ENCODE results near the gene IFT172.
"Not testable (repeated sequence)": the region's sequence is repeated elsewhere in the genome, so short reads cannot be mapped to it uniquely, and the experiment has no call there.

Gene IFT172

GRCh38 chr2:27489498-27490397 lies at the start of gene IFT172:
Gene IFT172 (minus strand): TSS chr2:27489743. CDS start chr2:27489653, 90 bp downstream.
- Histone ChIP-seq H3K79me2 (ENCODE audit: low read length) (no peaks in the 10 kb centered on the region), H2AFZ (ENCODE audit: low read depth, low read length) (peak within 1 kb of the TSS; percentile 92), H3K36me3 (replicated peaks; ENCODE audit: low read depth, low read length) (no peaks in the 10 kb centered on the region), H3K9me3 (ENCODE audit: insufficient read depth, low read length) (no peaks in the 10 kb centered on the region), H3K4me2 (ENCODE audit: low read length) (peak within 1 kb of the TSS; percentile 63), H3K4me3 (ENCODE audit: low read length) (peak within 1 kb of the TSS; percentile 91), H3K4me1 (ENCODE audit: low read length) (peaks cover 10% of the 10 kb centered on the region), H3K27me3 (ENCODE audit: low read depth, low read length) (no peaks in the 10 kb centered on the region), H3K27ac (ENCODE audit: low read length) (no peak within 1 kb of the TSS), H3K9ac (ENCODE audit: low read length) (peak within 1 kb of the TSS; percentile 50), H4K20me1 (ENCODE audit: insufficient read depth, low read length) (no peaks in the 10 kb centered on the region)
- TF ChIP-seq CTCF (IDR thresholded peaks at IDR 0.05; ENCODE audit: low read depth, low read length) (no peak), EZH2phosphoT487 (IDR thresholded peaks at IDR 0.05; ENCODE audit: low read depth) (no peak)

GRCh38 chr2:27538839-27539450 lies 49.4 kb upstream of the IFT172 start:
- not testable (repeated sequence) for H3K27ac ChIP-seq (ENCODE audit: low read length); H3K4me3 ChIP-seq (ENCODE audit: low read length); H4K20me1 ChIP-seq (ENCODE audit: insufficient read depth, low read length); H3K9me3 ChIP-seq (ENCODE audit: insufficient read depth, low read length); H3K9ac ChIP-seq (ENCODE audit: low read length); H3K79me2 ChIP-seq (ENCODE audit: low read length); H3K4me2 ChIP-seq (ENCODE audit: low read length); H3K4me1 ChIP-seq (ENCODE audit: low read length); H3K36me3 ChIP-seq (replicated peaks; ENCODE audit: low read depth, low read length); H2AFZ ChIP-seq (ENCODE audit: low read depth, low read length)
- H3K27me3 ChIP-seq (ENCODE audit: low read depth, low read length) = 0 out of 2 replicates have a peak, but pooled peaks cover 17% of the 10 kb centered on the region

GRCh38 chr2:27537287-27537686 lies 47.7 kb upstream of the IFT172 start:
- H3K9ac ChIP-seq (ENCODE audit: low read length) = no peak overlapping the region
- H2AFZ ChIP-seq (ENCODE audit: low read depth, low read length) = no peak overlapping the region
- H4K20me1 ChIP-seq (ENCODE audit: insufficient read depth, low read length) = no peaks in the 10 kb centered on the region
- H3K9me3 ChIP-seq (ENCODE audit: insufficient read depth, low read length) = no peaks in the 10 kb centered on the region
- no peak overlapping the region for H3K4me3 ChIP-seq (ENCODE audit: low read length)
- 0 out of 2 replicates have a peak, but pooled peaks cover 22% of the 10 kb centered on the region for H3K27me3 ChIP-seq (ENCODE audit: low read depth, low read length)
- TF ChIP-seq EZH2phosphoT487 (IDR thresholded peaks at IDR 0.05; ENCODE audit: low read depth) = no peak
- no peak for TF ChIP-seq CTCF (IDR thresholded peaks at IDR 0.05; ENCODE audit: low read depth, low read length)
- no peaks in the 10 kb centered on the region for H3K79me2 ChIP-seq (ENCODE audit: low read length)
- H3K36me3 ChIP-seq (replicated peaks; ENCODE audit: low read depth, low read length) = no peaks in the 10 kb centered on the region
- H3K4me2 ChIP-seq (ENCODE audit: low read length) = no peak overlapping the region
- no peak overlapping the region for H3K27ac ChIP-seq (ENCODE audit: low read length)
- no peaks in the 10 kb centered on the region for H3K4me1 ChIP-seq (ENCODE audit: low read length)

GRCh38 chr2:27531983-27532382 lies 42.4 kb upstream of the IFT172 start:
- TF ChIP-seq EZH2phosphoT487 (IDR thresholded peaks at IDR 0.05; ENCODE audit: low read depth) (no peak), CTCF (IDR thresholded peaks at IDR 0.05; ENCODE audit: low read depth, low read length) (no peak)
- no peaks in the 10 kb centered on the region for H3K79me2 ChIP-seq (ENCODE audit: low read length)
- no peak overlapping the region for H3K27ac ChIP-seq (ENCODE audit: low read length)
- no peaks in the 10 kb centered on the region for H3K36me3 ChIP-seq (replicated peaks; ENCODE audit: low read depth, low read length)
- H3K4me3 ChIP-seq (ENCODE audit: low read length) = no peak overlapping the region
- no peak overlapping the region for H3K9ac ChIP-seq (ENCODE audit: low read length)
- no peak overlapping the region for H3K4me2 ChIP-seq (ENCODE audit: low read length)
- no peaks in the 10 kb centered on the region for H3K4me1 ChIP-seq (ENCODE audit: low read length)
- no peak overlapping the region for H2AFZ ChIP-seq (ENCODE audit: low read depth, low read length)
- no peaks in the 10 kb centered on the region for H4K20me1 ChIP-seq (ENCODE audit: insufficient read depth, low read length)
- no peaks in the 10 kb centered on the region for H3K9me3 ChIP-seq (ENCODE audit: insufficient read depth, low read length)
- H3K27me3 ChIP-seq (ENCODE audit: low read depth, low read length) = 0 out of 2 replicates have a peak, but pooled peaks cover 18% of the 10 kb centered on the region

All from OCI-LY3 (cell line).